Ovary (tissue), 9 donors: Measurements from ENCODE around the gene MDH1. TPM values are rescaled to one million over a fixed set of nuclear protein-coding genes. Genes with fewer than 3 reads are reported as not detected.
"Not testable (repeated sequence)": the region's sequence is repeated elsewhere in the genome, so short reads cannot be mapped to it uniquely, and the experiment has no call there.

ENCODE experiments used
- DNase-seq, 5 donors: peaks; one replicate each; pipeline ENCODE4 v3.0.0-alpha.2; 2019 to 2020
- H3K27ac ChIP-seq, 2 donors: fragments of 200-600 bp; one replicate each; pipeline versions ENCODE4 v1.5.1 to v1.8.0; 2019 to 2022
- H3K27me3 ChIP-seq: fragments of 200-600 bp; one replicate; pipeline ENCODE4 v1.8.0; 2022
- H3K36me3 ChIP-seq: fragments of 200-600 bp; sonication (generic); one replicate; pipeline ENCODE4 v1.5.1; 2019
- H3K4me1 ChIP-seq: one replicate; pipeline ENCODE4 v1.8.1; 2013; ENCODE audit warnings: mild to moderate bottlenecking, moderate library complexity; ENCODE audit not compliant: insufficient read depth
- H3K4me3 ChIP-seq: fragments of 200-600 bp; sonication (generic); one replicate; pipeline ENCODE4 v1.5.1; 2017
- H3K9me3 ChIP-seq, 2 donors: fragments of 200-600 bp in 1 of 2; sonication (generic) in 1 of 2; one replicate each; pipeline versions ENCODE4 v1.5.1 to v1.8.1; 2013 to 2019; ENCODE audit warnings: mild to moderate bottlenecking in 1 of 2, moderate library complexity in 1 of 2
- EP300 ChIP-seq: sonication (generic); formaldehyde crosslinking; IDR thresholded peaks from one replicate; pipeline ENCODE4 v1.6.1; 2017; ENCODE audit warnings: antibody characterized with exemption
- POLR2A ChIP-seq: fragments of 450-650 bp; IDR thresholded peaks from one replicate; pipeline ENCODE4 v1.6.1; 2017; ENCODE audit warnings: antibody characterized with exemption, mild to moderate bottlenecking, moderate library complexity
- WGBS, 3 donors: extraction: QIAGEN DNeasy Blood & Tissue Kit in 1 of 3; methylation state at CpG; one replicate each; pipeline versions ENCODE4 v1.1.5 to v1.1.7; 2013 to 2017; 5-methylcytosine and 5-hydroxymethylcytosine counted together
- intact Hi-C, 4 donors: fragments of 100-400 bp; cut with DNase I; formaldehyde crosslinking; loops; one replicate each; pipeline versions ENCODE4 v1.11.0 to v1.15.1; 2022 to 2023
- polyA plus RNA-seq, 2 donors: library from polyadenylated mRNA; stranded (reverse); fragments of 200-250 nt in 1 of 2; fragments of 350-450 nt in 1 of 2; fragmentation: Illumina TruSeq in 1 of 2; extraction: RNeasy Lipid Tissue Mini Kit (QIAGEN cat#74804) in 1 of 2; gene quantifications; one replicate each; pipeline ENCODE4 v1.2.3, GENCODE V29; 2013 to 2014
- total RNA-seq, 7 donors: library from RNA; depleted of rRNA in 2 of 7; stranded (reverse); fragments of >200 nt in 2 of 7; fragmentation: NEBNext Ultra II Directional in 3 of 7; extraction: Animal tissue kit (Norgen Biotek cat#: 25700) in 3 of 7; gene quantifications; one replicate each; pipeline versions ENCODE4 v1.1.0 to v1.2.4, GENCODE V29; 2016 to 2023
- TF ChIP-seq, protein P1 (sequence below), 3 donors: fragments of 450-650 bp in 2 of 3; fragments of 200-600 bp in 1 of 3; IDR thresholded peaks; one replicate each; pipeline versions ENCODE4 v1.5.1 to v1.8.0; 2016 to 2022; ENCODE audit warnings: antibody characterized with exemption in 3 of 3, mild to moderate bottlenecking in 1 of 3
- donor health status: DM: no; HTN: no; CAD: no; lungs with moderate emphysema.
- donor health status: DM: no; HTN: no; CAD: no.
- donor health status: Bipolar disorder and iron deficiency.
- donor health status: DM: yes; HTN: yes; CAD: no.
- donor health status: DM: no; HTN: no; CAD: no.
- donor health status: DM: yes; HTN: yes; CAD: no.

MDH1 gene
- total and polyA plus RNA-seq, 9 donors, result 72.3 to 126 (median 87.1) TPM

DNA sequence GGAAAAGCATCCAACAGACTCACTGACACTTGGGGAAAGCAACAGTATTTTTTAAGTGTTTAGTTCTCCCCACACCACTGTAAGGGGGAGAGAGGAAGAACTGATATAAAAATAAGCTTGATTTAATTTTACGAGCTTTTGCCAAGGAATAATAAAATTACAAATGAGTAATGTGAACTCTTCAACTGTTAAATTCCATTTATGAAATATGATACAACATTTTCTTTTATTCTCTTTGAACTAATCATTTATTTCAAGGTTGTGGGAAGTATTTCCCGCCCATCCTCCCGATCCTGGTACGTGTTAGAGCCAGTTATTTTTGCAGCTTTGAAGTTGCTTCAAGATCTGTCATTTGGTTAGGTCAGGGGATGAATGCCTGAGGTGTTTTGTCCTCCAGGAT, 35.7 kb upstream of the MDH1 start:
- H3K4me3 ChIP-seq, result no peak overlapping the region
- H3K9me3 ChIP-seq, result no peaks in the 10 kb centered on the region
- intact Hi-C loops, result no loop called here
- H3K27me3 ChIP-seq, result no peaks in the 10 kb centered on the region
- 4 to 18% (median 11%) methylated on average over 4 of the region's 4 CpGs for WGBS, 3 donors
- H3K4me1 ChIP-seq, result peaks cover 2% of the 10 kb centered on the region
- no peaks in the 10 kb centered on the region for H3K36me3 ChIP-seq
- TF ChIP-seq, protein P1, sequence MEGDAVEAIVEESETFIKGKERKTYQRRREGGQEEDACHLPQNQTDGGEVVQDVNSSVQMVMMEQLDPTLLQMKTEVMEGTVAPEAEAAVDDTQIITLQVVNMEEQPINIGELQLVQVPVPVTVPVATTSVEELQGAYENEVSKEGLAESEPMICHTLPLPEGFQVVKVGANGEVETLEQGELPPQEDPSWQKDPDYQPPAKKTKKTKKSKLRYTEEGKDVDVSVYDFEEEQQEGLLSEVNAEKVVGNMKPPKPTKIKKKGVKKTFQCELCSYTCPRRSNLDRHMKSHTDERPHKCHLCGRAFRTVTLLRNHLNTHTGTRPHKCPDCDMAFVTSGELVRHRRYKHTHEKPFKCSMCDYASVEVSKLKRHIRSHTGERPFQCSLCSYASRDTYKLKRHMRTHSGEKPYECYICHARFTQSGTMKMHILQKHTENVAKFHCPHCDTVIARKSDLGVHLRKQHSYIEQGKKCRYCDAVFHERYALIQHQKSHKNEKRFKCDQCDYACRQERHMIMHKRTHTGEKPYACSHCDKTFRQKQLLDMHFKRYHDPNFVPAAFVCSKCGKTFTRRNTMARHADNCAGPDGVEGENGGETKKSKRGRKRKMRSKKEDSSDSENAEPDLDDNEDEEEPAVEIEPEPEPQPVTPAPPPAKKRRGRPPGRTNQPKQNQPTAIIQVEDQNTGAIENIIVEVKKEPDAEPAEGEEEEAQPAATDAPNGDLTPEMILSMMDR (IDR thresholded peaks at IDR 0.05), result no peak
- no peak for TF ChIP-seq POLR2A
- TF ChIP-seq EP300, result no peak
- H3K27ac ChIP-seq, result no peak overlapping the region
- DNase-seq, result no peak

DNA sequence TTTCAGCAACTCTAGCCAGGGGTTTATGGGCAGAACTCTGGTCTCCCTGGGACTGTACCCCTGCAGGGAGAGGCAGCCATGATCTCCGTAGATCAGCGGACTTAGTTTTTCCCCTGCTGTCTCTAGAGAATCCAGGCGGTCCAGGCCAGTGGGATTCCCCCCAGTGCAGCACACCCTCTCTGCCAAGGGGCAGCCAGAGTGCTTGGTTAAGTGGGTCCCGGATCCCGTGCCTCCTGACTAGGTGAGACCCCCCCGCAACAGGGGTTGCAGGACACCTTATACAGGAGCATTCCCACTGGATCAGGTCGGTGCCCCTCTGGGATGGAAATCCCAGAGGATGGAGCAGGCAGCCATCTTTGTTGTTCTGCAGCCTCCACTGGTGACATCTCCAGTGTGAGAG, 33.5 kb upstream of the MDH1 start:
- no peaks in the 10 kb centered on the region for H3K27me3 ChIP-seq
- H3K4me3 ChIP-seq, result no peak overlapping the region
- no peak for TF ChIP-seq POLR2A
- TF ChIP-seq, protein P1 (IDR thresholded peaks at IDR 0.05), result no peak
- TF ChIP-seq EP300, result no peak
- intact Hi-C loops, result no loop called here
- no peak for DNase-seq
- H3K4me1 ChIP-seq, result peaks cover 2% of the 10 kb centered on the region
- no peak overlapping the region for H3K27ac ChIP-seq
- no peaks in the 10 kb centered on the region for H3K36me3 ChIP-seq
- no peaks in the 10 kb centered on the region for H3K9me3 ChIP-seq
- 96 to 100% (median 97%) methylated on average over 5 to 7 of the region's 7 CpGs for WGBS, 3 donors

DNA sequence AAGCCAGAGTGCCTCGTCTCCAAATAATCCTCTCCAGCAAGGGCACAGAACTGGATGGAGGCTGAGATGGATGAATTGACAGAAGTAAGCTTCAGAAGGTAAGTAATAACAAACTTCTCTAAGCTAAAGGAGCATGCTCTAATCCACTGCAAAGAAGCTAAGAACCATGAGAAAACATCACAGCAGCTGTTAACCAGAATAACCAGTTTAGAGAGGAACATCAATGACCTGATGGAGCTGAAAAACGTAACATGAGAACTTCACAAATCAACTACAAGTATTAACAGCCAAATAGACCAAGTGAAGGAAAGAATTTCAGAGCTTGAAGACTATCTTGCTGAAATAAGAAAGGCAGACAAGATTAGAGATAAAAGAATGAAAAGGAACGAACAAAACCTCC, 32.8 kb upstream of the MDH1 start:
- Histone ChIP-seq H3K4me3 (no peak overlapping the region), H3K27me3 (no peaks in the 10 kb centered on the region), H3K4me1 (peaks cover 2% of the 10 kb centered on the region), H3K36me3 (no peaks in the 10 kb centered on the region), H3K27ac (no peak overlapping the region), H3K9me3 (no peaks in the 10 kb centered on the region)
- intact Hi-C loops, result no loop called here
- TF ChIP-seq, protein P1 (IDR thresholded peaks at IDR 0.05), result no peak
- TF ChIP-seq POLR2A (no peak), EP300 (no peak)
- 92 to 97% (median 95%) methylated on average over 3 of the region's 3 CpGs for WGBS, 3 donors
- no peak for DNase-seq

DNA sequence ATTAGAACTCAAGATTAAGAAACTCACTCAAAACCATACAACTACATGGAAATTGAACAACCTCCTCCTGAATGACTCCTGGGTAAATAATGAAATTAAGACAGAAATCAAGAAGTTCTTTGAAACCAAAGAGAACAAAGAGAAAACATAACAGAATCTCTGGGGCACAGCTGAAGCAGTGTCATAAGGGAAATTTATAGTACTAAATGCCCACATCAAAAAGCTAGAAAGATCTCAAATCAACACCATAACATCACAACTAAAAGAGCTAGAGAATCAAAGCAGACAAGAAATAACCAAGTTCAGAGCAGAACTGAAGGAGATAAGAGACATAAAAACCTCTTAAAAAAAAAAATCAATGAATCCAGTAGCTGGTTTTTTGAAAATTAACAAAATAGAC, 30.9 kb upstream of the MDH1 start:
- intact Hi-C loops, H3K9me3 ChIP-seq, H3K4me3 ChIP-seq, H3K36me3 ChIP-seq, H3K4me1 ChIP-seq, DNase-seq, H3K27me3 ChIP-seq, H3K27ac ChIP-seq: not testable (repeated sequence)

DNA sequence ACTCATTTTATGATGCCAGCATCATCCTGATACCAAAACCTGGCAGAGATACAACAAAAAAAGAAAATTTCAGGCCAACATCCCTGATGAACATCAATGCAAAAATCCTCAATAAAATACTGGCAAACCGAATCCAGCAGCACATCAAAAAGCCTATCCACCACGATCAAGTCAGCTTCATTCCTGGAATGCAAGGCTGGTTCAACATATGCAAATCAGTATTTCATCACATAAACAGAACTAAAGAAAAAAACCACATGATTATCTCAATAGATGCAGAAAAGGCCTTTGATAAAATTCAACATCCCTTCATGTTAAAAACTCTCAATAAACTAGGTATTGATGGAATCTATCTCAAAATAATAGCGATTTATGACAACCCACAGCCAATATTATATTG, 29.8 kb upstream of the MDH1 start:
- H3K4me1 ChIP-seq, H3K27me3 ChIP-seq, DNase-seq, H3K27ac ChIP-seq, H3K4me3 ChIP-seq, intact Hi-C loops, H3K36me3 ChIP-seq, H3K9me3 ChIP-seq: not testable (repeated sequence)
- WGBS, 3 donors, result 58 to 62% (median 59%) methylated on average over 3 of the region's 3 CpGs

DNA sequence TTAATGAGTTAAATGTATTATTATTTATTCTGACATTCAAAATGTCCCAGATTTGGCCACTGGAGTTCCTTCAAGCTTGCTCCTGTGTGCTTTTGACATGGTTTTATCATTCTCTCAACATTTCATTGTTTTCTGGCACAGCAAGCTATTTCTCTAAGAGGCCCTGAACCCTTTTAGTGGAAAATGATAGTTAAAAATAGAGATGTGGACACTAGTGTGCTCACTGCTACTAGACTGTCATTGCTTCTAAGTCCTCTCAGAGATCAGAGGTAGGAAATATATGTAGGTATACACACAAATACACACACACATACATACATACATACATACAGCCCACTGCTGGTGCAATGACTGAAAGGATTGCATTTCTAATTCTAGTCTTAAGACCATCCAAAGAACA, 26.0 kb upstream of the MDH1 start:
- intact Hi-C loops, result no loop called here
- H3K36me3 ChIP-seq, result no peaks in the 10 kb centered on the region
- H3K9me3 ChIP-seq, result no peaks in the 10 kb centered on the region
- no peak overlapping the region for H3K27ac ChIP-seq
- DNase-seq, result no peak
- H3K27me3 ChIP-seq, result no peaks in the 10 kb centered on the region
- H3K4me1 ChIP-seq, result no peaks in the 10 kb centered on the region
- no peak overlapping the region for H3K4me3 ChIP-seq
- TF ChIP-seq POLR2A (no peak), EP300 (no peak)
- TF ChIP-seq, protein P1 (IDR thresholded peaks at IDR 0.05), result no peak
